ENCODE results near the gene DMRTB1.

DMRTB1 gene

GRCh38 chr1:53465023-53465957, 6.1 kb downstream of the DMRTB1 start:
- no peak for DNase-seq

GRCh38 chr1:53467391-53467790, 8.2 kb downstream of the DMRTB1 start:
- DNase-seq: no peak

- no peak for DNase-seq
Measured at GRCh38 chr1:53468374-53468773, 9.2 kb downstream of the DMRTB1 start.

GRCh38 chr1:53469373-53469772, 10.2 kb downstream of the DMRTB1 start:
- no peak for DNase-seq

- DNase-seq: no peak
Measured at GRCh38 chr1:53470155-53470554, 11.0 kb downstream of the DMRTB1 start.

GRCh38 chr1:53470584-53470983, 11.4 kb downstream of the DMRTB1 start:
- no peak for DNase-seq

GRCh38 chr1:53471000-53471399, 11.8 kb downstream of the DMRTB1 start:
- DNase-seq: no peak

- DNase-seq: no peak
Measured at GRCh38 chr1:53473463-53473862, 14.3 kb downstream of the DMRTB1 start.

- DNase-seq: no peak
Measured at GRCh38 chr1:53475664-53476063, 16.5 kb downstream of the DMRTB1 start.

GRCh38 chr1:53476579-53476978, 17.4 kb downstream of the DMRTB1 start:
- DNase-seq: no peak

- no peak for DNase-seq
Measured at GRCh38 chr1:53477651-53478501, 18.7 kb downstream of the DMRTB1 start.

- no peak for DNase-seq
Measured at GRCh38 chr1:53478502-53478818, 19.3 kb downstream of the DMRTB1 start.

GRCh38 chr1:53480678-53481077, 21.5 kb downstream of the DMRTB1 start:
- DNase-seq: no peak

GRCh38 chr1:53481456-53481855, 22.3 kb downstream of the DMRTB1 start:
- DNase-seq: no peak

- no peak for DNase-seq
Measured at GRCh38 chr1:53482441-53483153, 23.4 kb downstream of the DMRTB1 start.

- no peak for DNase-seq
Measured at GRCh38 chr1:53483170-53483569, 24.0 kb downstream of the DMRTB1 start.

GRCh38 chr1:53483656-53484055, 24.5 kb downstream of the DMRTB1 start:
- DNase-seq: no peak

- DNase-seq: no peak
Measured at GRCh38 chr1:53484705-53485477, 25.7 kb downstream of the DMRTB1 start.

GRCh38 chr1:53485478-53486394, 26.5 kb downstream of the DMRTB1 start:
- DNase-seq: peak; percentile 30

- DNase-seq: no peak
Measured at GRCh38 chr1:53486395-53487026, 27.3 kb downstream of the DMRTB1 start.

- DNase-seq: no peak
Measured at GRCh38 chr1:53490351-53490750, 31.2 kb downstream of the DMRTB1 start.

Data from activated effector memory CD4-positive, alpha-beta T cell treated with Interleukin-2 at 50 U/mL for 16 hours (primary cell).